Stimulated activated CD8-positive, alpha-beta memory T cell treated with anti-CD3 and anti-CD28 coated beads, Interleukin-15, amount 100 ng/mL, for 4 hours (primary cell): ENCODE measurements around the gene SLC6A6.

ENCODE experiments used
- DNase-seq, 2 donors: peaks; one replicate each; pipeline ENCODE4 v3.0.0-alpha.2; 2020; ENCODE audit warnings: low read depth in 2 of 2

The SLC6A6 gene

GRCh38 chr3:14470461-14470860, 68.1 kb downstream of the SLC6A6 start:
- no peak for DNase-seq

- no peak for DNase-seq
Measured at GRCh38 chr3:14471016-14471415, 68.6 kb downstream of the SLC6A6 start.

GRCh38 chr3:14471690-14472089, 69.3 kb downstream of the SLC6A6 start:
- no peak for DNase-seq

DNA sequence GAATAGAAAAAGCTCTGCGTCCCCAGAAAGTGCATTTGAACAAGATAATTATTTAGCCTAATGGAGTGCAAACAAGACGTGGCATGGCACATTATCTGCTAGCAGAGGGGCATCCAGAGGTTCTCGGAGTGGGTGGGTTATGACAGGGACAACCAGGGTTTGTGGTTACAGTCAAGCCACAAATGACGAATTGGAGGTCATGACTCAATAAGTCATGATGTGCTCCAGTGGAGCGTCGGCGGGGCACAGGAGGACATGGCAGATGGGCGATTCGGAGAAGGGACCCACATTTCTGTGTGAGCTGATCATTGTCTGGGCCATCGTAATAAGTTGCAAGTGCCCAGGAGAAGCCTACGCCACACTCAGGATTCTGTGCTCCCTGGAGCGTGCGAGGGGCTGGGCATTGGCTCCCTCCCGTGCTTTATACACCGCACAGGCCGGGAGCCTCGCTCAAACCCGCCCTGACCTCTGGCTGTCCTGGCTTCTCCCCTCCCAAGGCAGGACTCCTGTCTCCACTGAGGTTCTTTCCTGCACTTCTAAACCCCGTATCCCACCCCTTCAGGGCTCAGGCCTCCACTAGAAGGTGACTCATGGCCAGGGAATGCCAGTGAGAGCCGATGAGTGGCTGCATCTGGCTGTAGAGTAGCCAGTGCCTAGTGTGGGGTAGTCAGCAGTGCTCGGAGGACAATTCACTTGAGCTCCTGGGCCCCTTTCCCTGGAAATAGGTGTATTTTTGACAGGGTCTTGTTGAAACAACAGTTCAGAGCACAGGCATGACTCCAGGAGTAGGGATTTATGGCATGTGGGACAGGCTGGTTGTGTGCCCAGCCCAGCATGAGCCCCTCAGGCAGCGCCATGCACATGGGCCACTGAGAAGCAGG, 70.3 kb downstream of the SLC6A6 start:
- DNase-seq, result no peak

GRCh38 chr3:14473411-14473891, 71.0 kb downstream of the SLC6A6 start:
- DNase-seq, result no peak

DNA sequence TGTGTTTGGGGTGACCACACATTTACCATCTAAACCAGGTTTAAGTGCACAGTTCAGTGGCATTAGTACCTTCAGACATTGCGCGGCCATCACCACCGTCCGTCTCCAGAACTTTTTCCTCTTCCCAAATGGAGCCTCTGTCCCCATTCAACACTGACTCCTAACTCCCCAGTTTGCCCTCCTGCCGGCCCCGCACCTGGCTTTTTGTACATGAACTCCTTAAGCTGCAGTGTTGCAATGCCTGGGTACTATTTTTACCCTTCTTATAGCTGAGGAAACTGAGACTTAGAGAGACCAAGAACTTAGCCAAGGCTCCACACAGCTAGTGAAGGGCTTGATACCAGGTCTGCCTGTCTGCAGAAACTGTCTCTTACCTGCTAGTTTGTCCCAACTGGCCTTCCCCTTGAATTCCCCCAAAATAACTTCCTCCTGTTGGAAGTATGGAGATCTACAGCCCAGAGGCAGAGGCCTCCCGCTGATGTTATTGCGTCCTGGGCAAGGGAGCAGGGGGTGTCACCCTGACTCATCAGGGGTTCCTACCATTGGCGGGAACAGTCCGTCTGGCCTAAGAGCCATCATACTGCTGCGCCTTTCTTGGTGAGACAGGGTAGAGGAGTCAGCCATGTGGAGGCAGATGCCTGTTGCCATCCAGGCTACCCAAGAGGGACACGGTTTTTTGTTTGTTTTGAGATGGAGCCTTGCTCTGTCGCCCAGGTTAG, 72.1 kb downstream of the SLC6A6 start:
- DNase-seq, result no peak

DNA sequence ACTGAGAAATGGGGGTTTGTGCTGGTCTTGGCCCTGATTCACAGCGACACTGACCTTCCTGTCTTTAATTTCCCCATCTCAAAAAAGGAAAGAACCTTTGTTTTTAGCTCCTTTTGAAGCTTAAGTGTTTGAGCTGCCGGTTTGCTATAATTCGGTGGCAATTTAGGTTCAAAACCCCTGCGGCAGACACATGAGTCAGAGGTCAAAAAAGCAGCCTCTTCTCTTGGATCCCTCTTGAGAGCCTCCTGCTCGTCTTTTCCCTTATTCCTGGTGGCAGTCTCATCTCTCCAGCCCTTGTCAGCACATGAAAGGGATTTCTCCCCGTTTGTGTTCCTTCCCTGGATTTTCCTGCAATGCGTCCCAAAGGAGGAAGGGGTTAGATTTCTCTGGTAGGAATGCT, 73.2 kb downstream of the SLC6A6 start:
- DNase-seq, result no peak

DNA sequence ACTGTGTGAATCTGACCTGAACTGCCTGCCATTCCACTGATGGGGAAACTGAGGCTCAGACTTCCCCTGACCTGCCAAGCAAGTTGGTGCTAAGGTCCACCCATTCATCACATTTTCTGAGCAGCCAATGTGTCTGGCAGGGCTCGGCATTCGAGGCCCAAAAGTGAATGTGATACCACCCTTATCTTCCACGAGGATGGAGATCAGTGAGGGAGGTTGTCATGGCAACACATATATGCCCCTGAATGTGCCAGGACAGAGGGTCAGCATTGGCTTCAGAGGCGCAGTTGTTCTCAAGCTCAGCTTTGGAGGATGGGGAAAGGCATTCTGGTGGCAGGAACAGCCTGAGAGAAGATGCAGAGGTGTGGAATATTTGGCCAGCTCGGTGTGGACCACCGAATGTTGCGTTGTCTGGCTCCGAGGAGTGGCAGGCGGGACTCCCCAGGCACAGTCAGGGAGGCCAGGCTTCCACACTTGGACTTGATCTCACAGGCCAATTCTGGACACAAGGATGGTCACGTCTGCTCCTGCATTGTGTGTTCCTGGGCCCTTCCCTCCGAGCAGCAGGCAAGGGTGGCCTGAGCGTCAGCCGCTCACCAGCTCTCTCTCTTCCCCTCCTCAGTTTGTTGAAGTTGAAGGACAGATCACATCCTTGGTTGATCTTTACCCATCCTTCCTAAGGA, 74.3 kb downstream of the SLC6A6 start:
- no peak for DNase-seq

- DNase-seq, result no peak
Measured at GRCh38 chr3:14477311-14477935, 75.0 kb downstream of the SLC6A6 start.

DNA sequence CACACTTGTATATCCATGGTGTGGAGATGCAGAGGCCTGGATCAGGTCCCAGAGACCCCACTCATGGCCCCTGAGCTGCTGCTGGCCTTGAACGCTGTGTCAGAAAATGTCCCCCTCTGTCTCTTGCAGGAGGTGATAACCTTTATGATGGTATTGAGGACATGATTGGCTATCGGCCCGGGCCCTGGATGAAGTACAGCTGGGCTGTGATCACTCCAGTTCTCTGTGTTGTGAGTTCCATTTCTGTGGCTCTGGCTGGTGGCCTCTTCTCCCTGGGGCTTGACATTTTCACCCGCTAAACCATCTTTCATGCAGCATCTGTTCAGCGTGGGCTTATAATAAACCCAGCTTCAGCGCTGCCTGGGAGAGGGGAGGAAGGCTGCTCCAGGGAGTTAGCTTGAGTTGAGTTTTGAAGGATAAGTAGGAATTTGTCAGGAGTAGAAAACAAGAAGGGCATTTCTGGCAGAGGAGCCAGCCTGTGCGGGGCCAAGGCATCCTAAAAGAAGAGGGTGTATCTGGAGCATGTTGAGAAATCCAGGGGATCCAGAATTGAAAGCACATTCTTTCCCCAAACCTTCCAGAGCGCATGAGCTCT, 76.6 kb downstream of the SLC6A6 start:
- DNase-seq, result no peak

GRCh38 chr3:14479591-14479990, 77.2 kb downstream of the SLC6A6 start:
- no peak for DNase-seq

DNA sequence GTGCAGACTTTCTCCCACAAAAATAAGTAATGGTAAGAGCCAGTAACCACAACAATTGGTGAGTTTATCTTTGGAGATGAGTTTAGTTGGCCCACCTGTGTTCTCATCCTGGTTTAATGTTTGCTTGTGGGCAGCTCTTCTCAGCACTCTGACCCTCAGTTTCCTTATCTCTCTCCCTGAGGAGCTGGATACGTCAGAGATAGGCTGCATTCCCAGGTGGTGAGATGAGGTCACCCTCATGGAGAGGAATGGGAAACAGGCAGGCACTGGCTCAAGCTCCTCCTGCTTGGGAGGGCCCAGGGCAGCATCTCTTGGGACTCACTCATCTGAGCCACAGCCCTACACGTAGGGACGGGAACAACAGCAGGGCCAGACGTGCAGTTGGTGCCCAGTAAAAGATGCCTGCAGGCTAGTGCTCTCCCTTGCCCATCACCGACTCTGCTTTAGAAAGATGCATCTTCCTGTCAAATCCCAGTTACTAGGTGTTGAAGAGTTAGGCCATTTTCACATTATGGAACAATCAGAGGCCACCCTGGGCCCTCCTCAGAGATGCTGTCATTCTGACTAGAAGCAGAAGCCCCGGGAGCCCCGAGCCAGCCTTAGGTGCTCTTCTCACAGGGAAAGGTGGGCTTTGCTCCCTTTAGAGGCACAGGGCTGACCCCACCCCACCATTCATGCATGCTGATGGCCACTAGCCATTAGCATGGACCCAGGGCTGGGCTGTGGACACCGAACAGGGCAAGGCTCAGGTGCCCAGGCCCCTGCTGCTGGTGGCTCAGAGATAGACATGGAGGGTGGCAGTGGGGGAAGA, 78.0 kb downstream of the SLC6A6 start:
- no peak for DNase-seq

- DNase-seq, result no peak
Measured at GRCh38 chr3:14481018-14481645, 78.7 kb downstream of the SLC6A6 start.

GRCh38 chr3:14481646-14482036, 79.2 kb downstream of the SLC6A6 start:
- no peak for DNase-seq

- DNase-seq, result no peak
Measured at GRCh38 chr3:14482271-14482721, 79.9 kb downstream of the SLC6A6 start.

DNA sequence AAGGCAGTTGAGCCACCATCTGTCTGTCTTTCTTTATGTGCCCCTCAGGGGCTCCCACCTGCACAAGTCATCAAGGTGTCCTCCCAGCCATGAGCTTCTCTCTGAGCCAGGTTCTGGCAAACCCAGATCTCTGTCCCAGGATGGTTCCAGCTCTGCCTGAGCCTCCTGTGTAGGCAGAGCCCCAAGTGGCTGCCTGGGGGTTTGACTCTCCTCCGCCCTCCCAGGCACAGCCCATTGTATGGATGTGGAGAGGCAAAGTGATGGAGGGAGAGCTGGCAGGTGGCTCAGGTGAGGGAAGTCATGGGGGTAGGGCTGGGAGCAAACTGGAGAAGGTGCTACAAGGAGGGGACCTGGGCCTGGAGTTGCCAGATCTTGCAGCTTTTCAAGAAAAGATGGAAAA, 80.9 kb downstream of the SLC6A6 start:
- DNase-seq, result no peak

GRCh38 chr3:14484741-14485140, 82.3 kb downstream of the SLC6A6 start:
- no peak for DNase-seq

DNA sequence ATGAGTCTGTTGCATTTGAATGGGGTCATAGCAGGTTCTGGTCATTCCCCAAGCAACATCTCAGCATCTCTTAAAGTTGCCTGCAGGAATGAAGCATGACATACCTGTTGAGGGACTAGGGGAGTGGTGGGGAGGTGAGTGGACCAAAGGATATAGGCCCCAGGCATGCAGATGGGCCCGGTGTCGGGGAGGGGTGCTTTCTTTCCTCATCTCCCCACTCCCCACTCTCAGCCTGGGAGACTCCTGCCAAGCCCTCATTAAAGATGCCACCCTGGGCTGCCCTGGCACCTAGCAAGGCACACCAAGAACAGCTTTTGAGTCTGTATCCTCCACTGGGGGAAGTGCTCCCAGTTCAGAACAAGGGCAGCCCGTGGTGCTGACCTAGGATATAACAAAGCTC, 83.6 kb downstream of the SLC6A6 start:
- DNase-seq, result no peak

DNA sequence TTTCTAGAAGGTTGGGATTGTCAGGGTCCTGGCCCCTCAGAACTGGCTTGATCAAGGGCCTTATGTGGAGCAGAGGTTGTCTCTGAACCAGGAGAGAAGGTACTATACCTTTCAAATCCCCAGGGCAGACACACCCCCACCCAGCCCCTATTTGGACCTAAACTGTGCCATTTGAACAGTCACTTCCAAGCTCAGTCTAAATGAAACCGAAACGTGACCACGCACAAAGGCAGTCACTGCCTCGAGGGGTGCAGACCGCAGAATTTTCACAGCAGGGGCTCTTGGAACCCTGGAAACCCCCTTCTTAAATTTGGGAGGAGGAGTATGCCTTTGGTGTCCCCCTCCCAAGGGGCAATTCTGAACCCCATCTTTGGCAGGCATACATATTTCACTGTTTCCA, 84.1 kb downstream of the SLC6A6 start:
- DNase-seq, result no peak

DNA sequence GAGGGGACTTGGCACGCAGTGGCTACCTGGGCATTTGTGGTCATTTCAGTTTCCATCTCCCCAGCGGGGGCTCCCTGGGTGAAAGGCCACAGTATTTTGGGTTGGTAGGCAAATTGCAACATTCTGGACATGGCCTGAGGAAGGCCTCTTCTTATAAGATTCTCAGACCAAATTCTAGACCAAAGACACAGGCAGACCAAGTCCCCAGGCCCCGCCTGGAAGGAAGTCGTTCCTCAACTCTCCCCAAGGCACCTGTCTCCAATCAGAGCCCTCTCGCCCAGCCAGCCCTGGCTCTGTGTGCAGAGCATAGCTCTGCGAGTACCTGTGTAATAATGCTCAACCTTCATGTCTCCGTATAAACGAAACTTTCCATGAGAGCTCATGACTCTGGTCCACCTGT, 84.7 kb downstream of the SLC6A6 start:
- no peak for DNase-seq
